Fibroblast of lung (primary cell): ENCODE data around the gene RPS6KA3.

Source experiments
- CTCF ChIP-seq, 2 donors: IDR thresholded peaks in 1 of 2; conservative IDR thresholded peaks in 1 of 2; 1 replicate in 1 of 2; 2 replicates in 1 of 2; pipeline ENCODE4 v1.5.1; 2011 to 2012; ENCODE audit warnings: low read length in 2 of 2, control low read depth in 1 of 2, inconsistent platforms in 1 of 2, low read depth in 1 of 2, mild to moderate bottlenecking in 1 of 2
- EZH2 ChIP-seq: IDR thresholded peaks from 2 replicates; pipeline ENCODE4 v1.5.1; 2012; ENCODE audit warnings: low read length, control low read depth, mild to moderate bottlenecking; ENCODE audit errors: missing control alignments

- TF ChIP-seq EZH2 (no peak), CTCF (conservative IDR thresholded peaks at IDR 0.05 in 1 of 2, IDR thresholded peaks at IDR 0.05 in 1 of 2; ENCODE audit: low read depth in 1 of 2, low read length in 2 of 2) (no peak)
These were observed 18.0 kb downstream of the RPS6KA3 start for GRCh38 chrX:20248592-20249192.
